HepG2 (cell line): ENCODE measurements around the gene MAMSTR. TPM values are rescaled to one million over a fixed set of nuclear protein-coding genes. Genes with fewer than 3 reads are reported as not detected.

Source experiments
- ARNT2 ChIP-seq: sonication (generic); formaldehyde crosslinking; IDR thresholded peaks from 2 replicates; pipeline ENCODE4 v1.8.0; 2022; ENCODE audit warnings: mild to moderate bottlenecking, low read depth, missing genetic modification reagents, moderate library complexity
- DPF2 ChIP-seq: sonication (generic); formaldehyde crosslinking; IDR thresholded peaks from 2 replicates; pipeline ENCODE4 v1.4.0; 2020; ENCODE audit warnings: mild to moderate bottlenecking, low read depth, missing genetic modification reagents, borderline replicate concordance
- ELF1 ChIP-seq: sonication (generic); formaldehyde crosslinking; IDR thresholded peaks from 2 replicates; pipeline ENCODE4 v1.4.0; 2020; ENCODE audit warnings: missing genetic modification reagents
- FOXO1 ChIP-seq: sonication (generic); formaldehyde crosslinking; IDR thresholded peaks from 2 replicates; pipeline ENCODE4 v1.4.0; 2020; ENCODE audit warnings: missing genetic modification reagents
- KMT2A ChIP-seq: sonication (generic); formaldehyde crosslinking; IDR thresholded peaks from 2 replicates; pipeline ENCODE4 v1.4.0; 2020; ENCODE audit warnings: missing genetic modification reagents
- MED8 ChIP-seq: sonication (generic); formaldehyde crosslinking; IDR thresholded peaks from 2 replicates; pipeline ENCODE4 v1.8.1; 2023; ENCODE audit warnings: mild to moderate bottlenecking, missing genetic modification reagents; ENCODE audit not compliant: insufficient replicate concordance
- NFYB ChIP-seq: sonication (generic); formaldehyde crosslinking; IDR thresholded peaks from 2 replicates; pipeline ENCODE4 v1.4.0; 2020; ENCODE audit warnings: missing genetic modification reagents
- YY1 ChIP-seq: IDR thresholded peaks from 2 replicates; pipeline ENCODE4 v1.6.1; 2011; ENCODE audit warnings: low read length, low read depth, moderate library complexity, mild to moderate bottlenecking; ENCODE audit not compliant: insufficient read depth, insufficient replicate concordance
- ZBED4 ChIP-seq: sonication (generic); formaldehyde crosslinking; IDR thresholded peaks from 2 replicates; pipeline ENCODE4 v1.4.0; 2020; ENCODE audit warnings: missing genetic modification reagents, borderline replicate concordance
- ZNF143 ChIP-seq: sonication (generic); formaldehyde crosslinking; IDR thresholded peaks from 2 replicates; pipeline ENCODE4 v1.4.0; 2020; ENCODE audit warnings: missing genetic modification reagents
- ZNF207 ChIP-seq: fragments of 450-650 bp; IDR thresholded peaks from 2 replicates; pipeline ENCODE4 v1.6.1; 2016; ENCODE audit warnings: antibody characterized with exemption, borderline replicate concordance
- ZNF337 ChIP-seq: sonication (generic); formaldehyde crosslinking; IDR thresholded peaks from 2 replicates; pipeline ENCODE4 v1.5.1; 2020; ENCODE audit warnings: missing genetic modification reagents, low read depth, mild to moderate bottlenecking, borderline replicate concordance
- ZNF558 ChIP-seq: sonication (generic); formaldehyde crosslinking; IDR thresholded peaks from 2 replicates; pipeline ENCODE4 v1.9.0; 2022; ENCODE audit warnings: mild to moderate bottlenecking, missing genetic modification reagents, borderline replicate concordance
- ZNF597 ChIP-seq: sonication (generic); formaldehyde crosslinking; IDR thresholded peaks from 2 replicates; pipeline ENCODE4 v1.5.0; 2020; ENCODE audit warnings: missing genetic modification reagents
- ZNF607 ChIP-seq: sonication (generic); formaldehyde crosslinking; IDR thresholded peaks from 2 replicates; pipeline ENCODE4 v1.5.1; 2020; ENCODE audit warnings: missing genetic modification reagents, mild to moderate bottlenecking, borderline replicate concordance
- ZNF790 ChIP-seq: sonication (generic); formaldehyde crosslinking; IDR thresholded peaks from 2 replicates; pipeline ENCODE4 v1.8.0; 2022; ENCODE audit warnings: missing genetic modification reagents, mild to moderate bottlenecking, borderline replicate concordance
- ZSCAN20 ChIP-seq: sonication (generic); formaldehyde crosslinking; IDR thresholded peaks from 2 replicates; pipeline ENCODE4 v1.4.0; 2020; ENCODE audit warnings: missing genetic modification reagents, mild to moderate bottlenecking, borderline replicate concordance
- polyA plus RNA-seq, 8 experiments: library from polyadenylated mRNA; depleted of rRNA in 3 of 8; stranded (reverse) in 7 of 8; unstranded in 1 of 8; fragments of >200 nt; fragmentation: Illumina TruSeq in 4 of 8; extraction: Trizol in 4 of 8; gene quantifications; 2 replicates each; pipeline versions ENCODE4 v1.2.1 to v1.2.3, GENCODE V29; 2011 to 2016; ENCODE audit warnings: low read depth in 4 of 8, missing spikeins in 1 of 8, mixed read lengths in 1 of 8; ENCODE audit not compliant: insufficient read depth in 1 of 8
- total RNA-seq, 5 experiments: library from RNA; depleted of rRNA; stranded (reverse); fragments of >200 nt; fragmentation: Illumina TruSeq; extraction: Trizol; gene quantifications; 2 replicates each; pipeline ENCODE4 v1.2.3, GENCODE V29; 2016; ENCODE audit warnings: low read depth in 1 of 5
- TF ChIP-seq, protein P1 (sequence below): sonication (generic); formaldehyde crosslinking; IDR thresholded peaks from 2 replicates; pipeline ENCODE4 v1.4.0; 2020; ENCODE audit warnings: missing genetic modification reagents, borderline replicate concordance
- TF ChIP-seq, protein P2 (sequence below): sonication (generic); formaldehyde crosslinking; IDR thresholded peaks from 2 replicates; pipeline ENCODE4 v1.5.0; 2020; ENCODE audit warnings: mild to moderate bottlenecking, missing genetic modification reagents

MAMSTR gene
- total and polyA plus RNA-seq, 2 of the 13 experiments (the other 11 are each of a cell fraction or from before 2014, with no cell fraction given), result 2.2 to 2.4 TPM

DNA sequence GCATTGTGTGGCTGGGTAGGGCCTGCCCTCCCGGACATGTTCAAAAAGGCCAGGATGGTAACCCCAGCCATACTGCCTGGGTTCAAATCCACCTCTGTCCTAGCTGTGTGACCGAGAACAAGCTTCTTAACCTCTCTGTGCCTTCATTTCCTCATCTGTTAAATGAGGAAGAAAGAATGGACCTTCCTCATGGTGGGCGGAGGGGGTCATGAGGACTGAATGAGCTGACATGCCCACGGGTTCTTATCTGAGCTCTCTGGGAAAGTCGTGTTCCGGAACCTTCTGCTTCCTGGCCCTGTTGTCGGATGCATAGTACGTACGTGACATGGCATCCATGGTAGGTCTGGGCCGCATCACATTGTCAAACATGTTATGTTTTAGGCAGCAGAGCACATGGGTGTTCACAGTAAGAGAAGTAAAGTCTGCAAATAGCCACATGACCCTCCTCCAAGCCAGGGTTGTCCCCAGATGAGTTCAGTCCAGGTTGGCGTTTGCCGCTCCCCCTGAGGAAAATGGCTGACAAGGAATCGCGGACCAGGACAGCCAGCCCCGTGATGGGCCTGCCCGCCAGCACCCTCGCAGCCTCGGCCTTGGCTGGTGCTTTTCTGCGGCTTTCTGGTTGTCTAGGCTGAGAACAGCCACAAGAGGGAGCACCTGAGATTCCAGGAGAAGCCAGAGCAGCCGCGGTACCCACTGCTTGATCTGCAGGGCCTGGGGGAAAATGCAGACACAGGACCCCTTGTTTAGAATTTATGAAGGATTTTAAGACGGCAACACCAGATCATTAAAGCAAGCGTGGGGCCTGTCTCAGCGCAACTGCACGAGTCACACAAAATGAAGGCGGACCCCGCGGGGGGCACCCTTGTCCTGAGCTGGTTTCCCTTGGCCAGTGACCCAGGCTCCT is 44.4 kb downstream of the MAMSTR start (continued):
- TF ChIP-seq ARNT2 (CRISPR knock-in tag) (no peak), ZNF790 (CRISPR knock-in tag) (no peak), YY1 (peak; percentile 79), ZNF337 (CRISPR knock-in tag) (no peak), ZSCAN20 (CRISPR knock-in tag) (no peak), ZNF607 (CRISPR knock-in tag) (no peak), ZNF558 (no peak), MED8 (CRISPR knock-in tag) (peak; percentile 65), ELF1 (CRISPR knock-in tag) (0 out of 2 replicates have a peak, but pooled peaks have one; percentile 23), DPF2 (no peak), NFYB (CRISPR knock-in tag) (no peak), ZNF207 (no peak), ZBED4 (CRISPR knock-in tag) (no peak), FOXO1 (no peak; the same call in 1 of the 2 replicates), KMT2A (CRISPR knock-in tag) (no peak), ZNF597 (CRISPR knock-in tag) (no peak), ZNF143 (CRISPR knock-in tag) (no peak)
- TF ChIP-seq, protein P1, sequence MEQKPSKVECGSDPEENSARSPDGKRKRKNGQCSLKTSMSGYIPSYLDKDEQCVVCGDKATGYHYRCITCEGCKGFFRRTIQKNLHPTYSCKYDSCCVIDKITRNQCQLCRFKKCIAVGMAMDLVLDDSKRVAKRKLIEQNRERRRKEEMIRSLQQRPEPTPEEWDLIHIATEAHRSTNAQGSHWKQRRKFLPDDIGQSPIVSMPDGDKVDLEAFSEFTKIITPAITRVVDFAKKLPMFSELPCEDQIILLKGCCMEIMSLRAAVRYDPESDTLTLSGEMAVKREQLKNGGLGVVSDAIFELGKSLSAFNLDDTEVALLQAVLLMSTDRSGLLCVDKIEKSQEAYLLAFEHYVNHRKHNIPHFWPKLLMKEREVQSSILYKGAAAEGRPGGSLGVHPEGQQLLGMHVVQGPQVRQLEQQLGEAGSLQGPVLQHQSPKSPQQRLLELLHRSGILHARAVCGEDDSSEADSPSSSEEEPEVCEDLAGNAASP, result no peak; the same call in 1 of the 2 replicates
- TF ChIP-seq, protein P2, sequence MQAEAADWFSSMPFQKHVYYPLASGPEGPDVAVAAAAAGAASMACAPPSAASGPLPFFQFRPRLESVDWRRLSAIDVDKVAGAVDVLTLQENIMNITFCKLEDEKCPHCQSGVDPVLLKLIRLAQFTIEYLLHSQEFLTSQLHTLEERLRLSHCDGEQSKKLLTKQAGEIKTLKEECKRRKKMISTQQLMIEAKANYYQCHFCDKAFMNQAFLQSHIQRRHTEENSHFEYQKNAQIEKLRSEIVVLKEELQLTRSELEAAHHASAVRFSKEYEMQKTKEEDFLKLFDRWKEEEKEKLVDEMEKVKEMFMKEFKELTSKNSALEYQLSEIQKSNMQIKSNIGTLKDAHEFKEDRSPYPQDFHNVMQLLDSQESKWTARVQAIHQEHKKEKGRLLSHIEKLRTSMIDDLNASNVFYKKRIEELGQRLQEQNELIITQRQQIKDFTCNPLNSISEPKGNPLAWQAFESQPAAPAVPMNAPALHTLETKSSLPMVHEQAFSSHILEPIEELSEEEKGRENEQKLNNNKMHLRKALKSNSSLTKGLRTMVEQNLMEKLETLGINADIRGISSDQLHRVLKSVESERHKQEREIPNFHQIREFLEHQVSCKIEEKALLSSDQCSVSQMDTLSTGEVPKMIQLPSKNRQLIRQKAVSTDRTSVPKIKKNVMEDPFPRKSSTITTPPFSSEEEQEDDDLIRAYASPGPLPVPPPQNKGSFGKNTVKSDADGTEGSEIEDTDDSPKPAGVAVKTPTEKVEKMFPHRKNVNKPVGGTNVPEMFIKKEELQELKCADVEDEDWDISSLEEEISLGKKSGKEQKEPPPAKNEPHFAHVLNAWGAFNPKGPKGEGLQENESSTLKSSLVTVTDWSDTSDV (CRISPR knock-in tag), result no peak
